Calu3 (cell line): ENCODE results near the gene C21orf91. TPM values are rescaled to one million over a fixed set of nuclear protein-coding genes. Genes with fewer than 3 reads are reported as not detected.

Experiments used
- BruUV-seq: library from RNA; stranded (reverse); fragments of 400-500 nt; replicated peaks from 2 replicates; lab custom pipeline; 2021; lab: Mats Ljungman, UMichigan
- CTCF ChIA-PET: fragments of 300-600 bp; sonication (Branson Sonifier 250); formaldehyde crosslinking; loops from one replicate; lab custom pipeline; 2022; ENCODE audit warnings: antibody characterized with exemption; lab: Charles Lee
- DNase-seq: peaks from one replicate; pipeline ENCODE4 v3.0.0; 2022
- H3K27ac Mint-ChIP-seq: one replicate; pipeline ENCODE4 v1.8.0; 2022; ENCODE audit warnings: mixed read lengths; ENCODE audit not compliant: unreplicated experiment
- H3K27me3 Mint-ChIP-seq: one replicate; pipeline ENCODE4 v1.8.0; 2022; ENCODE audit warnings: mixed read lengths; ENCODE audit not compliant: unreplicated experiment
- H3K36me3 Mint-ChIP-seq: one replicate; pipeline ENCODE4 v1.8.0; 2022; ENCODE audit warnings: mild to moderate bottlenecking, moderate library complexity, mixed read lengths; ENCODE audit not compliant: insufficient read depth, unreplicated experiment
- H3K4me1 Mint-ChIP-seq: one replicate; pipeline ENCODE4 v1.8.0; 2022; ENCODE audit warnings: mild to moderate bottlenecking, low read depth, mixed read lengths; ENCODE audit not compliant: unreplicated experiment
- H3K4me3 Mint-ChIP-seq: one replicate; pipeline ENCODE4 v1.8.0; 2022; ENCODE audit warnings: mild to moderate bottlenecking, low read depth, moderate library complexity, mixed read lengths; ENCODE audit not compliant: unreplicated experiment
- H3K9me3 Mint-ChIP-seq: one replicate; pipeline ENCODE4 v1.8.0; 2022; ENCODE audit warnings: low read depth, mixed read lengths; ENCODE audit not compliant: unreplicated experiment
- CTCF ChIP-seq: fragments of 200-600 bp; IDR thresholded peaks from one replicate; pipeline ENCODE4 v1.8.0; 2022; ENCODE audit warnings: antibody characterized with exemption; ENCODE audit not compliant: unreplicated experiment
- intact Hi-C: fragments of 100-400 bp; cut with micrococcal nuclease; formaldehyde crosslinking; loops from one replicate; pipeline ENCODE4 v1.10.0; 2022; ENCODE audit not compliant: unreplicated experiment
- total RNA-seq: library from RNA; stranded (reverse); gene quantifications from 2 replicates; pipeline ENCODE4 v1.2.3, GENCODE V29; 2022

Gene C21orf91
- total RNA-seq, 1 experiment from 2014 or later: 9.6 TPM

GRCh38 chr21:17782051-17782450, 37.1 kb downstream of the C21orf91 start:
- no peak for DNase-seq
- intact Hi-C loops: no loop called here
- no peak overlapping the region for H3K4me3 Mint-ChIP-seq
- H3K27ac Mint-ChIP-seq: no peak overlapping the region
- no peaks in the 10 kb centered on the region for H3K36me3 Mint-ChIP-seq
- no peak for TF ChIP-seq CTCF
- no TSS peak for BruUV-seq
- no peaks in the 10 kb centered on the region for H3K27me3 Mint-ChIP-seq
- CTCF ChIA-PET: no interaction called here
- no peaks in the 10 kb centered on the region for H3K4me1 Mint-ChIP-seq
- H3K9me3 Mint-ChIP-seq: no peaks in the 10 kb centered on the region

- no peak overlapping the region for H3K27ac Mint-ChIP-seq
- no peaks in the 10 kb centered on the region for H3K27me3 Mint-ChIP-seq
- no peak for TF ChIP-seq CTCF
- H3K4me1 Mint-ChIP-seq: no peaks in the 10 kb centered on the region
- H3K36me3 Mint-ChIP-seq: no peaks in the 10 kb centered on the region
- H3K9me3 Mint-ChIP-seq: no peaks in the 10 kb centered on the region
- H3K4me3 Mint-ChIP-seq: no peak overlapping the region
- no TSS peak for BruUV-seq
- CTCF ChIA-PET: no interaction called here
- intact Hi-C loops: no loop called here
- no peak for DNase-seq
These were observed 37.6 kb downstream of the C21orf91 start for GRCh38 chr21:17781524-17781923.

GRCh38 chr21:17780539-17780938, 38.6 kb downstream of the C21orf91 start:
- CTCF ChIA-PET: no interaction called here
- Mint-ChIP-seq H3K27me3 (no peaks in the 10 kb centered on the region), H3K4me3 (no peak overlapping the region), H3K4me1 (no peaks in the 10 kb centered on the region), H3K27ac (no peak overlapping the region), H3K9me3 (no peaks in the 10 kb centered on the region), H3K36me3 (no peaks in the 10 kb centered on the region)
- intact Hi-C loops: no loop called here
- no peak for DNase-seq
- no TSS peak for BruUV-seq
- TF ChIP-seq CTCF: no peak

- TF ChIP-seq CTCF: no peak
- Mint-ChIP-seq H3K27me3 (no peaks in the 10 kb centered on the region), H3K4me3 (no peak overlapping the region), H3K36me3 (no peaks in the 10 kb centered on the region), H3K9me3 (no peaks in the 10 kb centered on the region), H3K27ac (no peak overlapping the region), H3K4me1 (no peaks in the 10 kb centered on the region)
- CTCF ChIA-PET: no interaction called here
- no TSS peak for BruUV-seq
- no peak for DNase-seq
- intact Hi-C loops: no loop called here
These were observed 39.2 kb downstream of the C21orf91 start for GRCh38 chr21:17779980-17780379.

- Mint-ChIP-seq H3K36me3 (no peaks in the 10 kb centered on the region), H3K27me3 (no peaks in the 10 kb centered on the region), H3K4me3 (no peak overlapping the region), H3K9me3 (peaks cover under 1% of the 10 kb centered on the region), H3K4me1 (no peaks in the 10 kb centered on the region), H3K27ac (no peak overlapping the region)
- no peak for DNase-seq
- intact Hi-C loops: no loop called here
- no peak for TF ChIP-seq CTCF
- BruUV-seq: no TSS peak
- CTCF ChIA-PET: no interaction called here
These were observed 39.7 kb downstream of the C21orf91 start for GRCh38 chr21:17779496-17779895.
